Measurements from ENCODE around the gene MYH9. TPM values are rescaled to one million over a fixed set of nuclear protein-coding genes. Genes with fewer than 3 reads are reported as not detected.
"Not testable (repeated sequence)": the region's sequence is repeated elsewhere in the genome, so short reads cannot be mapped to it uniquely, and the experiment has no call there.

MYH9 gene
- polyA plus RNA-seq, 3 donors: 250 to 336 (median 293) TPM

- peak; percentile 72 for DNase-seq
These were observed 31.6 kb upstream of the MYH9 start for GRCh38 chr22:36419177-36419911.

- DNase-seq: no peak
These were observed 29.5 kb upstream of the MYH9 start for GRCh38 chr22:36417281-36417686.

GRCh38 chr22:36415415-36416168, 27.8 kb upstream of the MYH9 start:
- DNase-seq: no peak

GRCh38 chr22:36413022-36413775, 25.4 kb upstream of the MYH9 start:
- no peak for DNase-seq

GRCh38 chr22:36411589-36412258, 24.0 kb upstream of the MYH9 start:
- DNase-seq: no peak

- peak; percentile 97 for DNase-seq
These were observed 22.4 kb upstream of the MYH9 start for GRCh38 chr22:36409911-36410756.

GRCh38 chr22:36409554-36409910, 21.8 kb upstream of the MYH9 start:
- DNase-seq: not testable (repeated sequence)

GRCh38 chr22:36409056-36409455, 21.3 kb upstream of the MYH9 start:
- no peak for DNase-seq

GRCh38 chr22:36406721-36407120, 19.0 kb upstream of the MYH9 start:
- no peak for DNase-seq

- no peak for DNase-seq
These were observed 18.1 kb upstream of the MYH9 start for GRCh38 chr22:36405671-36406538.

GRCh38 chr22:36405221-36405661, 17.5 kb upstream of the MYH9 start:
- no peak for DNase-seq

- no peak for DNase-seq
These were observed 16.7 kb upstream of the MYH9 start for GRCh38 chr22:36404446-36404845.

GRCh38 chr22:36399472-36399778, 11.7 kb upstream of the MYH9 start:
- DNase-seq: no peak

GRCh38 chr22:36398601-36399471, 11.1 kb upstream of the MYH9 start:
- DNase-seq: no peak

GRCh38 chr22:36397131-36398093, 9.6 kb upstream of the MYH9 start:
- no peak for DNase-seq

GRCh38 chr22:36395915-36396314, 8.1 kb upstream of the MYH9 start:
- DNase-seq: no peak

GRCh38 chr22:36395055-36395849, 7.5 kb upstream of the MYH9 start:
- no peak for DNase-seq
